Nephron (organoid): Measurements from ENCODE around the gene MAP2K2.

ENCODE experiments used
- H3K27ac Mint-ChIP-seq, 3 experiments: 2 replicates each; pipeline ENCODE4 v1.8.0; 2020; ENCODE audit warnings: mixed read lengths in 3 of 3, mild to moderate bottlenecking in 2 of 3, moderate library complexity in 1 of 3
- H3K27me3 Mint-ChIP-seq: 2 replicates; pipeline ENCODE4 v1.8.0; 2021; ENCODE audit warnings: low read depth, mild to moderate bottlenecking, moderate library complexity, mixed read lengths
- H3K36me3 Mint-ChIP-seq: 2 replicates; pipeline ENCODE4 v1.8.0; 2020; ENCODE audit warnings: low read depth, mixed read lengths
- H3K4me1 Mint-ChIP-seq: 2 replicates; pipeline ENCODE4 v1.8.0; 2020; ENCODE audit warnings: mixed read lengths
- H3K4me3 Mint-ChIP-seq, 3 experiments: 2 replicates each; pipeline ENCODE4 v1.8.0; 2020; ENCODE audit warnings: mild to moderate bottlenecking in 3 of 3, mixed read lengths in 3 of 3, moderate library complexity in 2 of 3
- H3K9me3 Mint-ChIP-seq: 2 replicates; pipeline ENCODE4 v1.8.0; 2020; ENCODE audit warnings: mixed read lengths
- CTCF ChIP-seq, 3 experiments: fragments of 200-600 bp; sonication (generic); IDR thresholded peaks; one replicate each; pipeline ENCODE4 v1.5.0; 2021; ENCODE audit warnings: antibody characterized with exemption in 3 of 3; ENCODE audit not compliant: unreplicated experiment in 3 of 3

MAP2K2 gene

GRCh38 chr19:4121815-4122214 is 2.1 kb downstream of the MAP2K2 start:
- Mint-ChIP-seq H3K27ac (no peak overlapping the region), H3K27me3 (no peaks in the 10 kb centered on the region), H3K4me1 (peaks cover 9% of the 10 kb centered on the region), H3K4me3 (peak overlapping the region; percentile 36 to 70 (median 56)), H3K9me3 (no peaks in the 10 kb centered on the region), H3K36me3 (peaks cover 18% of the 10 kb centered on the region)
- no peak for TF ChIP-seq CTCF (IDR thresholded peaks at IDR 0.05; ENCODE audit: unreplicated experiment in 3 of 3)

- no peaks in the 10 kb centered on the region for H3K27me3 Mint-ChIP-seq
- no peaks in the 10 kb centered on the region for H3K9me3 Mint-ChIP-seq
- no peak for TF ChIP-seq CTCF (IDR thresholded peaks at IDR 0.05; ENCODE audit: unreplicated experiment in 3 of 3)
- H3K27ac Mint-ChIP-seq = no peak overlapping the region
- H3K4me1 Mint-ChIP-seq = peaks cover 9% of the 10 kb centered on the region
- H3K4me3 Mint-ChIP-seq = peak overlapping the region in 2 of 3 experiments; percentile 39 to 70
- peaks cover 22% of the 10 kb centered on the region for H3K36me3 Mint-ChIP-seq
These were observed 2.7 kb downstream of the MAP2K2 start for GRCh38 chr19:4121273-4121612.

- H3K36me3 Mint-ChIP-seq = peaks cover 22% of the 10 kb centered on the region
- H3K27me3 Mint-ChIP-seq = no peaks in the 10 kb centered on the region
- no peak for TF ChIP-seq CTCF (IDR thresholded peaks at IDR 0.05; ENCODE audit: unreplicated experiment in 3 of 3)
- H3K27ac Mint-ChIP-seq = no peak overlapping the region
- peaks cover 9% of the 10 kb centered on the region for H3K4me1 Mint-ChIP-seq
- H3K4me3 Mint-ChIP-seq = peak overlapping the region; percentile 45 to 70 (median 63)
- no peaks in the 10 kb centered on the region for H3K9me3 Mint-ChIP-seq
These were observed 3.2 kb downstream of the MAP2K2 start for GRCh38 chr19:4120559-4121272.

GRCh38 chr19:4119763-4120162 is 4.2 kb downstream of the MAP2K2 start:
- no peak for TF ChIP-seq CTCF (IDR thresholded peaks at IDR 0.05; ENCODE audit: unreplicated experiment in 3 of 3)
- H3K27me3 Mint-ChIP-seq = no peaks in the 10 kb centered on the region
- peak overlapping the region; percentile 57 to 70 (median 69) for H3K4me3 Mint-ChIP-seq
- no peak overlapping the region for H3K27ac Mint-ChIP-seq
- peaks cover 22% of the 10 kb centered on the region for H3K36me3 Mint-ChIP-seq
- H3K9me3 Mint-ChIP-seq = no peaks in the 10 kb centered on the region
- peaks cover 9% of the 10 kb centered on the region for H3K4me1 Mint-ChIP-seq

GRCh38 chr19:4115818-4116385 is 8.0 kb downstream of the MAP2K2 start:
- Mint-ChIP-seq H3K27ac (no peak overlapping the region), H3K27me3 (no peaks in the 10 kb centered on the region), H3K4me1 (no peaks in the 10 kb centered on the region), H3K36me3 (peaks cover 51% of the 10 kb centered on the region), H3K9me3 (no peaks in the 10 kb centered on the region), H3K4me3 (no peak overlapping the region)
- no peak for TF ChIP-seq CTCF (IDR thresholded peaks at IDR 0.05; ENCODE audit: unreplicated experiment in 3 of 3)
